ENCODE measurements around the gene HMGCS1. TPM values are rescaled to one million over a fixed set of nuclear protein-coding genes. Genes with fewer than 3 reads are reported as not detected.
A peak's percentile ranks its signal among the peaks of the same experiment; 100 is the strongest.

HMGCS1 gene
- total RNA-seq (2014; rRNA removed; shearing (Covaris generic)) = 18.5 and 20.2 TPM in 2 replicates

- peaks cover 16% of the 10 kb centered on the region for H3K4me1 ChIP-seq (replicated peaks)
- no peaks in the 10 kb centered on the region for H3K36me3 ChIP-seq
- peak within 1 kb of the TSS; percentile 66 for H3K4me3 ChIP-seq
- H3K27ac ChIP-seq = peak within 1 kb of the TSS; percentile 66
- peak; percentile 99 for DNase-seq (ENCODE audit: low read depth in 1 of 2, low spot score in 2 of 2)
- H3K27me3 ChIP-seq (replicated peaks) = no peaks in the 10 kb centered on the region
- no peaks in the 10 kb centered on the region for H3K9me3 ChIP-seq (replicated peaks)
Measured at GRCh38 chr5:43313035-43313853, at the start of gene HMGCS1. Gene HMGCS1, minus strand, starts transcription at chr5:43313412. Its CDS starts 14,447 bp downstream, at chr5:43298965.

- H3K27ac ChIP-seq = no peak overlapping the region
- H3K36me3 ChIP-seq = no peaks in the 10 kb centered on the region
- DNase-seq (ENCODE audit: low read depth in 1 of 2, low spot score in 2 of 2) = no peak
- H3K4me1 ChIP-seq (replicated peaks) = no peaks in the 10 kb centered on the region
- no peaks in the 10 kb centered on the region for H3K27me3 ChIP-seq (replicated peaks)
- no peak overlapping the region for H3K4me3 ChIP-seq
- no peaks in the 10 kb centered on the region for H3K9me3 ChIP-seq (replicated peaks)
Measured at GRCh38 chr5:43358726-43359125, 45.5 kb upstream of the HMGCS1 start.

GRCh38 chr5:43358301-43358700, 45.1 kb upstream of the HMGCS1 start:
- DNase-seq (ENCODE audit: low read depth in 1 of 2, low spot score in 2 of 2) = no peak
- Histone ChIP-seq H3K4me3 (no peak overlapping the region), H3K36me3 (no peaks in the 10 kb centered on the region), H3K9me3 (replicated peaks) (no peaks in the 10 kb centered on the region), H3K27me3 (replicated peaks) (no peaks in the 10 kb centered on the region), H3K27ac (no peak overlapping the region), H3K4me1 (replicated peaks) (no peaks in the 10 kb centered on the region)

- no peaks in the 10 kb centered on the region for H3K4me1 ChIP-seq (replicated peaks)
- no peaks in the 10 kb centered on the region for H3K9me3 ChIP-seq (replicated peaks)
- no peak overlapping the region for H3K4me3 ChIP-seq
- H3K27me3 ChIP-seq (replicated peaks) = no peaks in the 10 kb centered on the region
- no peak for DNase-seq (ENCODE audit: low read depth in 1 of 2, low spot score in 2 of 2)
- no peak overlapping the region for H3K27ac ChIP-seq
- no peaks in the 10 kb centered on the region for H3K36me3 ChIP-seq
Measured at GRCh38 chr5:43357878-43358281, 44.7 kb upstream of the HMGCS1 start.

- Histone ChIP-seq H3K27ac (no peak overlapping the region), H3K4me1 (replicated peaks) (no peaks in the 10 kb centered on the region), H3K36me3 (no peaks in the 10 kb centered on the region), H3K9me3 (replicated peaks) (no peaks in the 10 kb centered on the region), H3K27me3 (replicated peaks) (no peaks in the 10 kb centered on the region), H3K4me3 (no peak overlapping the region)
- no peak for DNase-seq (ENCODE audit: low read depth in 1 of 2, low spot score in 2 of 2)
Measured at GRCh38 chr5:43357067-43357466, 43.9 kb upstream of the HMGCS1 start.

- DNase-seq (ENCODE audit: low read depth in 1 of 2, low spot score in 2 of 2) = no peak
- H3K27ac ChIP-seq = no peak overlapping the region
- no peak overlapping the region for H3K4me3 ChIP-seq
- no peaks in the 10 kb centered on the region for H3K4me1 ChIP-seq (replicated peaks)
- H3K36me3 ChIP-seq = no peaks in the 10 kb centered on the region
- H3K9me3 ChIP-seq (replicated peaks) = no peaks in the 10 kb centered on the region
- H3K27me3 ChIP-seq (replicated peaks) = no peaks in the 10 kb centered on the region
Measured at GRCh38 chr5:43354774-43355173, 41.6 kb upstream of the HMGCS1 start.

- H3K27ac ChIP-seq = no peak overlapping the region
- no peak overlapping the region for H3K4me3 ChIP-seq
- H3K36me3 ChIP-seq = no peaks in the 10 kb centered on the region
- H3K9me3 ChIP-seq (replicated peaks) = no peaks in the 10 kb centered on the region
- no peaks in the 10 kb centered on the region for H3K27me3 ChIP-seq (replicated peaks)
- no peak for DNase-seq (ENCODE audit: low read depth in 1 of 2, low spot score in 2 of 2)
- H3K4me1 ChIP-seq (replicated peaks) = no peaks in the 10 kb centered on the region
Measured at GRCh38 chr5:43353668-43354067, 40.5 kb upstream of the HMGCS1 start.

GRCh38 chr5:43352915-43353314, 39.7 kb upstream of the HMGCS1 start:
- Histone ChIP-seq H3K36me3 (no peaks in the 10 kb centered on the region), H3K9me3 (replicated peaks) (no peaks in the 10 kb centered on the region), H3K27ac (no peak overlapping the region), H3K4me3 (no peak overlapping the region), H3K27me3 (replicated peaks) (no peaks in the 10 kb centered on the region), H3K4me1 (replicated peaks) (no peaks in the 10 kb centered on the region)
- DNase-seq (ENCODE audit: low read depth in 1 of 2, low spot score in 2 of 2) = no peak

- no peak for DNase-seq (ENCODE audit: low read depth in 1 of 2, low spot score in 2 of 2)
- Histone ChIP-seq H3K36me3 (no peaks in the 10 kb centered on the region), H3K4me3 (no peak overlapping the region), H3K9me3 (replicated peaks) (no peaks in the 10 kb centered on the region), H3K4me1 (replicated peaks) (no peaks in the 10 kb centered on the region), H3K27ac (no peak overlapping the region), H3K27me3 (replicated peaks) (no peaks in the 10 kb centered on the region)
Measured at GRCh38 chr5:43352131-43352530, 38.9 kb upstream of the HMGCS1 start.

- Histone ChIP-seq H3K27ac (no peak overlapping the region), H3K36me3 (no peaks in the 10 kb centered on the region), H3K4me3 (no peak overlapping the region), H3K9me3 (replicated peaks) (no peaks in the 10 kb centered on the region), H3K27me3 (replicated peaks) (no peaks in the 10 kb centered on the region), H3K4me1 (replicated peaks) (no peaks in the 10 kb centered on the region)
- no peak for DNase-seq (ENCODE audit: low read depth in 1 of 2, low spot score in 2 of 2)
Measured at GRCh38 chr5:43348861-43349363, 35.7 kb upstream of the HMGCS1 start.

- no peaks in the 10 kb centered on the region for H3K36me3 ChIP-seq
- no peaks in the 10 kb centered on the region for H3K4me1 ChIP-seq (replicated peaks)
- no peaks in the 10 kb centered on the region for H3K9me3 ChIP-seq (replicated peaks)
- H3K27me3 ChIP-seq (replicated peaks) = no peaks in the 10 kb centered on the region
- no peak for DNase-seq (ENCODE audit: low read depth in 1 of 2, low spot score in 2 of 2)
- no peak overlapping the region for H3K4me3 ChIP-seq
- H3K27ac ChIP-seq = no peak overlapping the region
Measured at GRCh38 chr5:43348207-43348606, 35.0 kb upstream of the HMGCS1 start.

- H3K4me3 ChIP-seq = no peak overlapping the region
- no peak for DNase-seq (ENCODE audit: low read depth in 1 of 2, low spot score in 2 of 2)
- H3K27ac ChIP-seq = no peak overlapping the region
- H3K27me3 ChIP-seq (replicated peaks) = no peaks in the 10 kb centered on the region
- no peaks in the 10 kb centered on the region for H3K36me3 ChIP-seq
- H3K4me1 ChIP-seq (replicated peaks) = no peaks in the 10 kb centered on the region
- no peaks in the 10 kb centered on the region; the same call in 1 of the 2 replicates for H3K9me3 ChIP-seq (replicated peaks)
Measured at GRCh38 chr5:43338862-43339261, 25.6 kb upstream of the HMGCS1 start.

GRCh38 chr5:43336159-43336558, 22.9 kb upstream of the HMGCS1 start:
- Histone ChIP-seq H3K9me3 (replicated peaks) (no peaks in the 10 kb centered on the region; the same call in 1 of the 2 replicates), H3K4me1 (replicated peaks) (no peaks in the 10 kb centered on the region), H3K4me3 (no peak overlapping the region), H3K27me3 (replicated peaks) (no peaks in the 10 kb centered on the region), H3K27ac (no peak overlapping the region), H3K36me3 (no peaks in the 10 kb centered on the region)
- no peak for DNase-seq (ENCODE audit: low read depth in 1 of 2, low spot score in 2 of 2)

GRCh38 chr5:43335681-43336080, 22.5 kb upstream of the HMGCS1 start:
- Histone ChIP-seq H3K9me3 (replicated peaks) (no peaks in the 10 kb centered on the region; the same call in 1 of the 2 replicates), H3K4me3 (no peak overlapping the region), H3K4me1 (replicated peaks) (no peaks in the 10 kb centered on the region), H3K27me3 (replicated peaks) (no peaks in the 10 kb centered on the region), H3K36me3 (no peaks in the 10 kb centered on the region), H3K27ac (no peak overlapping the region)
- no peak for DNase-seq (ENCODE audit: low read depth in 1 of 2, low spot score in 2 of 2)
